Prostate gland (tissue), 2 donors: ENCODE data around the gene PALLD. TPM values are rescaled to one million over a fixed set of nuclear protein-coding genes. Genes with fewer than 3 reads are reported as not detected.

Source experiments
- DNase-seq: peaks from one replicate; pipeline ENCODE4 v3.0.0-alpha.2; 2019; ENCODE audit warnings: low spot score
- H3K27ac ChIP-seq, 2 donors: fragments of 200-600 bp; sonication (generic); 2 replicates each; pipeline ENCODE4 v1.5.1; 2017 to 2019
- H3K27me3 ChIP-seq: fragments of 200-600 bp; sonication (generic); replicated peaks from 2 replicates; pipeline ENCODE4 v1.5.1; 2019; ENCODE audit not compliant: insufficient read depth
- H3K36me3 ChIP-seq, 2 donors: fragments of 200-600 bp; sonication (generic); 1 replicate in 1 of 2; 2 replicates in 1 of 2; pipeline versions ENCODE4 v1.5.1 to v1.8.1; 2017 to 2019
- H3K4me1 ChIP-seq: fragments of 200-600 bp; sonication (generic); replicated peaks from 2 replicates; pipeline ENCODE4 v1.5.1; 2019
- H3K4me3 ChIP-seq, 2 donors: fragments of 200-600 bp; sonication (generic); 2 replicates each; pipeline ENCODE4 v1.5.1; 2017 to 2019
- H3K9me3 ChIP-seq: fragments of 200-600 bp; sonication (generic); 2 replicates; pipeline ENCODE4 v1.5.1; 2017
- CTCF ChIP-seq, 4 experiments: fragments of 200-600 bp in 2 of 4; fragments of 450-650 bp in 2 of 4; sonication (generic) in 2 of 4; IDR thresholded peaks; 1 replicate in 3 of 4; 2 replicates in 1 of 4; pipeline ENCODE4 v1.5.1; 2016 to 2019; ENCODE audit warnings: antibody characterized with exemption in 4 of 4, mild to moderate bottlenecking in 2 of 4, moderate library complexity in 2 of 4
- POLR2A ChIP-seq: fragments of 450-650 bp; IDR thresholded peaks from one replicate; pipeline ENCODE4 v1.6.1; 2016; ENCODE audit warnings: antibody characterized with exemption, mild to moderate bottlenecking
- POLR2AphosphoS5 ChIP-seq: sonication (generic); formaldehyde crosslinking; IDR thresholded peaks from one replicate; pipeline ENCODE4 v1.6.1; 2017; ENCODE audit warnings: antibody characterized with exemption
- WGBS: methylation state at CpG from one replicate; pipeline ENCODE4 v1.1.5; 2018; 5-methylcytosine and 5-hydroxymethylcytosine counted together
- intact Hi-C: fragments of 100-400 bp; cut with DNase I; formaldehyde crosslinking; loops from one replicate; pipeline ENCODE4 v1.14.2; 2022
- total RNA-seq, 2 donors: library from RNA; depleted of rRNA; stranded (reverse); fragments of >200 nt; gene quantifications; one replicate each; pipeline ENCODE4 v1.1.0, GENCODE V29; 2016

PALLD gene
- total RNA-seq, 2 donors from 2014 or later, result 252 TPM

- intact Hi-C loops, result no loop called here
Observed at GRCh38 chr4:168655182-168655581, 158.3 kb downstream of the PALLD start.

DNA sequence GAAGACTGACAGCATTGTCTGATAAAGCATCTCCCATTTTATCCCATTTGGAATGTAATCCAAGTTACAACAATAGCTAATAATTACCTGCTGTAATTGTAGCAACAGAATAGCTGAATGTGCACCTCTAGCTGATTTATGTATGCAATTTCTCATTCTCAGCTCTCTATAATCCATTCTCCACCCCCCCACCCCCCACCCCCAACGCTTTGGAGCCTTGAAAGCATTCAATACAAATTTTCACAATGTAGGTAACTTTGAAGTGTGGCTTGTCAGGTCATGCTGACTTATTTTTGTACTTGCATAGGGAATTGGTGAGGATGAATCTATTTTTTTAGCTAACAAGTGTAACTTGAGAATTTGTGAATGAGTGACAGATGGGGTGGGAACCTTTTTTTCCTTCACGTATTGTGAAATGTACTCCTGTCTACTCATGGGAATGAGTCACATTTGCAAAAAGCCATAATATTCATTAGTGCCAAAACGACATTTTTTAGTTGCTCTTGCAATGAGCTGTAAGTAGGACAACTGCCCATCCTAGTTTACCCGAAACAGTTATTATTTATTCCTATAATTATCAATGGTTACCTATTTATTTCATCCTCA, 159.3 kb downstream of the PALLD start:
- H3K27ac ChIP-seq, result no peak overlapping the region
- no peak overlapping the region for H3K4me3 ChIP-seq
- no peak for TF ChIP-seq CTCF (IDR thresholded peaks at IDR 0.05)
- TF ChIP-seq POLR2A, result no peak
- no peak for TF ChIP-seq POLR2AphosphoS5
- no peaks in the 10 kb centered on the region for H3K27me3 ChIP-seq
- intact Hi-C loops, result no loop called here
- H3K4me1 ChIP-seq, result no peaks in the 10 kb centered on the region
- no peaks in the 10 kb centered on the region for H3K36me3 ChIP-seq
- no peak for DNase-seq
- H3K9me3 ChIP-seq, result no peaks in the 10 kb centered on the region
- WGBS, result 41% methylated on average over 4 of the region's 4 CpGs

More at GRCh38 chr4:168655182-168655581, 158.3 kb downstream of the PALLD start:
- no peak overlapping the region for H3K4me3 ChIP-seq
- H3K27ac ChIP-seq, result no peak overlapping the region
- H3K36me3 ChIP-seq, result no peaks in the 10 kb centered on the region
- WGBS, result 46% methylated on average over 3 of the region's 3 CpGs
- H3K4me1 ChIP-seq, result no peaks in the 10 kb centered on the region
- H3K9me3 ChIP-seq, result no peaks in the 10 kb centered on the region
- no peak for TF ChIP-seq POLR2A
- no peak for TF ChIP-seq POLR2AphosphoS5
- no peak for TF ChIP-seq CTCF (IDR thresholded peaks at IDR 0.05)
- no peaks in the 10 kb centered on the region for H3K27me3 ChIP-seq
- DNase-seq, result no peak

DNA sequence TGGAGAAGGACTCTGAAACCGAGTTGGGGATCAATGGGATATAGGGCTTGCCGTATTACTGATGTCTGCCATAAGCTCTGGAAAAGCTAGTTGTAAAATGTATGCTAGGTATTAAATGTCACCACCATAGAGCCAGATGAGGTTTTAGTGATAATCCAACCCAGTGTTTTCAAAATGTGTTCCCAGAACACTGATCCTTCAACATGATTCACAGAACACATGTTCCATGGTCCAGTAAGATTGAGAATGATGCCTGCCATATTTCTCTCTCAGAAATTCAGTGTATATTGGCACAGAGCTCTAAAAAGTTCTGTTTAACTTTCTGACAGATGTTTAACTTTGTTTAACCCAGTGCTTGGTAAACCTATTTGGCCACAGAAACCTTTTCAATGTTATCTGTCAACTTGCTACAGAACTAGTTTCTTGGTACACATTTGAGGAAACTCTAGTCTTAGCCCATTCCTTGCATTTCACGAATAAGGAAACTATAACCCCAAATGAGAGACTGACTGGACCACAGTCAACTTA, 160.2 kb downstream of the PALLD start:
- H3K4me1 ChIP-seq, result no peaks in the 10 kb centered on the region
- H3K4me3 ChIP-seq, result no peak overlapping the region
- 83% methylated on average over 3 of the region's 3 CpGs for WGBS
- no peak for DNase-seq
- H3K9me3 ChIP-seq, result no peaks in the 10 kb centered on the region
- intact Hi-C loops, result no loop called here
- no peaks in the 10 kb centered on the region for H3K27me3 ChIP-seq
- TF ChIP-seq CTCF (IDR thresholded peaks at IDR 0.05) (no peak), POLR2A (no peak), POLR2AphosphoS5 (no peak)
- no peaks in the 10 kb centered on the region for H3K36me3 ChIP-seq
- H3K27ac ChIP-seq, result no peak overlapping the region

- H3K27me3 ChIP-seq, result no peaks in the 10 kb centered on the region
- 61% methylated on average over 3 of the region's 3 CpGs for WGBS
- no peaks in the 10 kb centered on the region for H3K4me1 ChIP-seq
- no peaks in the 10 kb centered on the region for H3K36me3 ChIP-seq
- no peak overlapping the region for H3K27ac ChIP-seq
- H3K4me3 ChIP-seq, result no peak overlapping the region
- DNase-seq, result no peak
- H3K9me3 ChIP-seq, result no peaks in the 10 kb centered on the region
- intact Hi-C loops, result no loop called here
- TF ChIP-seq POLR2A (no peak), CTCF (IDR thresholded peaks at IDR 0.05) (no peak), POLR2AphosphoS5 (no peak)
Observed at GRCh38 chr4:168658751-168659150, 161.9 kb downstream of the PALLD start.

DNA sequence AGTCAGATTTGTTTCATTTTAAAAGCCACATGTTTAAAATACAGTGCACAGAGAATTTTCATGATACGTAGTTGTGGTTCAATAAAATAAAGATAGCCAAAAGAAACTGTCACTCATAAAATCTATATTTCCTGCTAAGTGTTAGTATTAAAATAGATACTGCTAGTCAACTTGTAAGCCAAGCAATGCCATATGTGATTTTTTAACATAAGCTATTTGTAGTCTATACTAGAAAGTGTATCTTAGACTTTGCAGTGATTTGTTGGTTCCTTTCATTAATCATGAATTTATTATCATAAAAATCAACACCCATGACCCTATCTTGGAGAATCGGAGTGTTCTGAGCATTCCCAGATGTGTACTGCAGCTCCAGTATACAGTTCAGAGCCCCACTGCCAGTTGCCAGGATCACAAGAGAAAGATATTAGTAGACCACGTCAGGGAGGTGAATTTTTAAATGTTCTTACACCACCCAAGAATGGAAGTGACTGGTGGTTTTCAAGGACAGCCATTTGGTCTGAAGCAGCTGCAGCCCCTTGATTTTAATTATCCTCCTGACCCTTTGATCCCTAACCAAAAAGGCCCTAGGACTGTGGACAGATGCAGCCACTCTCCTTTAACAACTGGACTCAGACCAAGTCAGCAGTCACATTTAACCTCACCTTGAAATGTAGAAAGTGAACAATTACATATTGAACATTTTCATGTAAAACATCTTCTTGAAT, 163.1 kb downstream of the PALLD start:
- WGBS, result 65% methylated on average over 3 of the region's 3 CpGs
- no peak for DNase-seq
- no peak overlapping the region for H3K27ac ChIP-seq
- H3K4me1 ChIP-seq, result no peaks in the 10 kb centered on the region
- no peaks in the 10 kb centered on the region for H3K9me3 ChIP-seq
- TF ChIP-seq POLR2A (no peak), POLR2AphosphoS5 (no peak), CTCF (IDR thresholded peaks at IDR 0.05) (no peak)
- intact Hi-C loops, result no loop called here
- H3K36me3 ChIP-seq, result no peaks in the 10 kb centered on the region
- no peaks in the 10 kb centered on the region for H3K27me3 ChIP-seq
- H3K4me3 ChIP-seq, result no peak overlapping the region
